Smooth muscle cell (in vitro differentiated cells): Measurements from ENCODE around the gene ZNF524. TPM values are rescaled to one million over a fixed set of nuclear protein-coding genes. Genes with fewer than 3 reads are reported as not detected.
A peak's percentile ranks its signal among the peaks of the same experiment; 100 is the strongest.

ENCODE experiments used
- DNase-seq: peaks from one replicate; lab custom pipeline; 2025; ENCODE audit not compliant: unreplicated experiment; lab: John Stamatoyannopoulos, UW
- H2AFZ ChIP-seq: fragments of 200-600 bp; sonication (generic); 2 replicates; pipeline ENCODE4 v1.6.0; 2016; ENCODE audit warnings: antibody characterized with exemption, low read depth, mild to moderate bottlenecking
- H3F3A ChIP-seq: fragments of 200-600 bp; sonication (generic); 2 replicates; pipeline ENCODE4 v1.6.0; 2017; ENCODE audit warnings: antibody characterized with exemption, low read depth
- H3K27ac ChIP-seq: fragments of 200-600 bp; sonication (generic); 2 replicates; pipeline ENCODE4 v1.5.1; 2016; ENCODE audit warnings: low read depth, mild to moderate bottlenecking
- H3K27me3 ChIP-seq: fragments of 200-600 bp; sonication (generic); 2 replicates; pipeline ENCODE4 v1.6.1; 2016; ENCODE audit warnings: low read depth, mild to moderate bottlenecking
- H3K36me3 ChIP-seq: fragments of 200-600 bp; sonication (generic); 2 replicates; pipeline ENCODE4 v1.5.1; 2016; ENCODE audit warnings: low read depth
- H3K4me1 ChIP-seq: fragments of 200-600 bp; sonication (generic); 2 replicates; pipeline ENCODE4 v1.5.1; 2016; ENCODE audit warnings: low read depth
- H3K4me2 ChIP-seq: fragments of 200-600 bp; sonication (generic); 2 replicates; pipeline ENCODE4 v1.6.0; 2016; ENCODE audit warnings: mild to moderate bottlenecking
- H3K4me3 ChIP-seq: fragments of 200-600 bp; sonication (generic); 2 replicates; pipeline ENCODE4 v1.5.1; 2016; ENCODE audit warnings: mild to moderate bottlenecking
- H3K79me2 ChIP-seq: fragments of 200-600 bp; sonication (generic); 2 replicates; pipeline ENCODE4 v1.6.0; 2016; ENCODE audit warnings: low read depth, mild to moderate bottlenecking
- H3K9ac ChIP-seq: fragments of 200-600 bp; sonication (generic); 2 replicates; pipeline ENCODE4 v1.6.0; 2016; ENCODE audit warnings: low read depth
- H3K9me3 ChIP-seq: fragments of 200-600 bp; sonication (generic); replicated peaks from 2 replicates; pipeline ENCODE4 v1.5.1; 2016; ENCODE audit warnings: low read depth
- H4K20me1 ChIP-seq: fragments of 200-600 bp; sonication (generic); 2 replicates; pipeline ENCODE4 v1.6.0; 2016; ENCODE audit warnings: low read depth
- WGBS: methylation state at CpG from one replicate; pipeline ENCODE4 v1.1.7; 2016; ENCODE audit warnings: low lambda C conversion rate; 5-methylcytosine and 5-hydroxymethylcytosine counted together
- polyA plus RNA-seq: library from polyadenylated mRNA; unstranded; fragments of >200 nt; fragmentation: Nextera tagmentation; extraction: Ambion mirVana; gene quantifications from 2 replicates; pipeline ENCODE4 v1.2.1, GENCODE V29; 2016
- total RNA-seq: library from RNA; depleted of rRNA; stranded (reverse); fragments of >200 nt; gene quantifications from 2 replicates; pipeline ENCODE4 v1.2.3, GENCODE V29; 2014
- TF ChIP-seq, protein P1 (sequence below): fragments of 200-600 bp; sonication (generic); IDR thresholded peaks from 2 replicates; pipeline ENCODE4 v1.5.1; 2017; ENCODE audit warnings: borderline replicate concordance, mild to moderate bottlenecking, antibody characterized with exemption; ENCODE audit not compliant: insufficient read depth, poor library complexity, severe bottlenecking

Gene ZNF524
- total and polyA plus RNA-seq, 2 experiments from 2014 or later = 13.3 to 16.3 TPM

DNA sequence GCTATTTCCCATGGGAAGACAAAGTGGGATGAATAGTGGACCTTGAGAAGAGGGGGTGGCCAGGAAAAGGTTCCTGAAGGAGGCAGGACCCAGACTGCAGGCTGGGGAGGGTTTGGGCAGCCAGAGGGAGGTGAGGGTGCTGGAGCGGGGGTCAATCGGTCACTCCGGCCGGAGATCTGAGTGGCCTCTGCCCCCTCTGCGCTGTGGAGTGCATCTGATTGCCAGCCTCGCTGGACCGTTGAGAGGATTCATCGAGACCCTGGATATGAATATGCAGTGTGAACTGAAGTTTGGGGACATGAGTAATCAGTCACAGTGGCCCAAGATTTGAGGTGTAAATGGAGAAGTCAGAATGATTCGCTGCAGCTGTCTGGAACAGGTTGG is 35.2 kb downstream of the ZNF524 start:
- Histone ChIP-seq H3K4me2 (peak overlapping the region; percentile 90), H3K4me1 (peaks cover 8% of the 10 kb centered on the region), H2AFZ (no peak overlapping the region), H3K4me3 (peak overlapping the region; percentile 87), H4K20me1 (no peaks in the 10 kb centered on the region), H3K27me3 (no peaks in the 10 kb centered on the region), H3K36me3 (no peaks in the 10 kb centered on the region), H3K9ac (peak overlapping the region; percentile 95), H3K9me3 (no peaks in the 10 kb centered on the region), H3K79me2 (peaks cover 41% of the 10 kb centered on the region), H3F3A (peaks cover 18% of the 10 kb centered on the region), H3K27ac (peak overlapping the region; percentile 91)
- 17% methylated on average over 9 of the region's 9 CpGs for WGBS
- DNase-seq = no peak
- TF ChIP-seq, protein P1, sequence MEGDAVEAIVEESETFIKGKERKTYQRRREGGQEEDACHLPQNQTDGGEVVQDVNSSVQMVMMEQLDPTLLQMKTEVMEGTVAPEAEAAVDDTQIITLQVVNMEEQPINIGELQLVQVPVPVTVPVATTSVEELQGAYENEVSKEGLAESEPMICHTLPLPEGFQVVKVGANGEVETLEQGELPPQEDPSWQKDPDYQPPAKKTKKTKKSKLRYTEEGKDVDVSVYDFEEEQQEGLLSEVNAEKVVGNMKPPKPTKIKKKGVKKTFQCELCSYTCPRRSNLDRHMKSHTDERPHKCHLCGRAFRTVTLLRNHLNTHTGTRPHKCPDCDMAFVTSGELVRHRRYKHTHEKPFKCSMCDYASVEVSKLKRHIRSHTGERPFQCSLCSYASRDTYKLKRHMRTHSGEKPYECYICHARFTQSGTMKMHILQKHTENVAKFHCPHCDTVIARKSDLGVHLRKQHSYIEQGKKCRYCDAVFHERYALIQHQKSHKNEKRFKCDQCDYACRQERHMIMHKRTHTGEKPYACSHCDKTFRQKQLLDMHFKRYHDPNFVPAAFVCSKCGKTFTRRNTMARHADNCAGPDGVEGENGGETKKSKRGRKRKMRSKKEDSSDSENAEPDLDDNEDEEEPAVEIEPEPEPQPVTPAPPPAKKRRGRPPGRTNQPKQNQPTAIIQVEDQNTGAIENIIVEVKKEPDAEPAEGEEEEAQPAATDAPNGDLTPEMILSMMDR = no peak

DNA sequence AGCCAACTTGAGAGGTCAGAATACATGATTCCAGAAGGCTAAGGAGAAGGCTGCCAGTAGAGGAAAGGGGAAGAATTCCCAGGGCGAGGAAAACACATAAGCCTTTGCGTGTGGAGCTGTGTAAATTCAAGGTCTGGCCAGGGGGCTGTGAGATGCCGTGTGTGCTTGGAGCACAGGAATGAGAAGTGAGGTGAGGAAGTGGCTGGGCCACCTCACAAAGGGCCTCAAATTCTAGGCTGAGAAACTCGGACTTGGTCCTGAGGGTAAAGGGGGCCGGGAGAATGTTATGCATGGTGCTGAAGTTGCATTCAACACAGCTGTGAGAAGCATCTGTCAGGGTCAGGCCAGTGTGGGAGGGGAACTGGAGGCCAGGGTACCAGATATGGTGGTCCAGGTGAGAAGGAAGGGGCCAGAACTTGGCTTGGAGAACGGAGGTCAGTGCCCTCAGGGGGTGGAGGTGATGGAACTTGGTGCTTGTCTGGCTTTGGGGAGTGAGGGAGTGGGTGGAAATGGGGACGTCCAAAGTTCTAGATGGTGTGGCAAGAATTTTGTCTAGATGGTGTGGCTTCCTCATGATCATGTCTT is 35.9 kb downstream of the ZNF524 start:
- peak overlapping the region; percentile 91 for H3K27ac ChIP-seq
- WGBS = 80% methylated on average over 7 of the region's 7 CpGs
- TF ChIP-seq, protein P1 = no peak
- H3F3A ChIP-seq = peaks cover 18% of the 10 kb centered on the region
- H3K4me3 ChIP-seq = peak overlapping the region; percentile 87
- H3K9me3 ChIP-seq = no peaks in the 10 kb centered on the region
- H2AFZ ChIP-seq = no peak overlapping the region
- H4K20me1 ChIP-seq = no peaks in the 10 kb centered on the region
- H3K4me1 ChIP-seq = peaks cover 12% of the 10 kb centered on the region
- H3K9ac ChIP-seq = peak overlapping the region; percentile 95
- H3K4me2 ChIP-seq = peak overlapping the region; percentile 90
- H3K79me2 ChIP-seq = peaks cover 41% of the 10 kb centered on the region
- no peaks in the 10 kb centered on the region for H3K36me3 ChIP-seq
- no peak for DNase-seq
- H3K27me3 ChIP-seq = no peaks in the 10 kb centered on the region

DNA sequence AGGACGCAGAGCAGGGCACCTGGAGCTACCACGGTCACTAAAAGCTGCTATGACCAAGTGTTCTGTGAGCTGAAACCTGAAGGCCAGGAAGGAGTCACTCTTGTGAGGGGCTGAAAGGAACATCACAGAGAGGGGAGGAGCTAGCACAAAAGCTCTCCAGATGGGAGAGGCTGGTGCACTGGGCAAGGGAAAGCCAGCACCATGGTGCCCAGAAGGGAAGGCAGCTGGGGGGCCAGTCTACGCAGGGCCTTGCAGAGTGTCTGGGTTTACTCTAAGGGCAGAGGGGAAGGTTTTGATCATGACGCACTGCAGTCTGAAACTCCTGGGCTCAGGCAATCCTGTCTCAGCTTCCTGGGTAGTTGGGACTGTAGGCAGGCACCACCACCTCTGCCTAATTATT is 36.6 kb downstream of the ZNF524 start:
- H3K36me3 ChIP-seq = no peaks in the 10 kb centered on the region
- peak overlapping the region; percentile 90 for H3K4me2 ChIP-seq
- H3K4me1 ChIP-seq = peaks cover 12% of the 10 kb centered on the region
- DNase-seq = no peak
- H3K9me3 ChIP-seq = no peaks in the 10 kb centered on the region
- TF ChIP-seq, protein P1 = no peak
- H3K27me3 ChIP-seq = no peaks in the 10 kb centered on the region
- H3F3A ChIP-seq = peaks cover 18% of the 10 kb centered on the region
- no peak overlapping the region for H3K4me3 ChIP-seq
- peak overlapping the region; percentile 91 for H3K27ac ChIP-seq
- WGBS = 96% methylated on average over 4 of the region's 4 CpGs
- H2AFZ ChIP-seq = no peak overlapping the region
- H4K20me1 ChIP-seq = no peaks in the 10 kb centered on the region
- H3K79me2 ChIP-seq = peaks cover 41% of the 10 kb centered on the region
- no peak overlapping the region for H3K9ac ChIP-seq

DNA sequence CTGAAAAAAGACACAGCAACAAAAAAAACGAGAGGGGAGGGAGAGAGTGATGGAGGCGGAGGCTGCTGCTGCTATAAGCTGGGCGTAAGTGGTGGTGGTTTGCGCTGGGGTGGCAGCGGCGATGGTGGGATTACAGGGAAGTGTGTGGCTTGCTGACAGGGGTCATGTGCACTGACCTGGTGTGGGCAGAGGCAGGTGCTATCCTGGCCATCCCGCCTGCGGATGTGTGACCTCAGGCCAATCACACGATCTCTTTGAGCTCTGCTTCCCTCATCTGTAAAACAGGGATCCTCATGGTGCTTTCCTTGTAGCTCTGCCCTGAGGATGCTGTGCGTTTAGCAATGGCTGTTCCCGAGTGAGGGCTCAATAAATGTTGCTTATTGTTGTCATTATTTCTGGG is 37.4 kb downstream of the ZNF524 start:
- Histone ChIP-seq H4K20me1 (no peaks in the 10 kb centered on the region), H3K9ac (no peak overlapping the region), H3K27ac (no peak overlapping the region), H3K36me3 (no peaks in the 10 kb centered on the region), H3K79me2 (peaks cover 43% of the 10 kb centered on the region), H2AFZ (no peak overlapping the region), H3K4me2 (no peak overlapping the region), H3F3A (peaks cover 17% of the 10 kb centered on the region), H3K4me1 (peaks cover 15% of the 10 kb centered on the region), H3K9me3 (no peaks in the 10 kb centered on the region), H3K4me3 (no peak overlapping the region), H3K27me3 (no peaks in the 10 kb centered on the region)
- 84% methylated on average over 11 of the region's 11 CpGs for WGBS
- TF ChIP-seq, protein P1 = no peak
- DNase-seq = no peak
